GM21737 (cell line): ENCODE data around the gene SCAF1.
"Not testable (repeated sequence)": the region's sequence is repeated elsewhere in the genome, so short reads cannot be mapped to it uniquely, and the experiment has no call there.

Experiments
- ATAC-seq: cut with Tn5 transposase; IDR thresholded peaks from one replicate; pipeline ENCODE4 v1.9.1; 2021; ENCODE audit warnings: mild to moderate bottlenecking, moderate library complexity; ENCODE audit not compliant: unreplicated experiment

The SCAF1 gene

GRCh38 chr19:49615861-49616260 lies 26.1 kb upstream of the SCAF1 start:
- no peak for ATAC-seq

- ATAC-seq, result no peak
Measured at GRCh38 chr19:49616532-49616931, 25.5 kb upstream of the SCAF1 start.

GRCh38 chr19:49616945-49617344 lies 25.1 kb upstream of the SCAF1 start:
- no peak for ATAC-seq

- not testable (repeated sequence) for ATAC-seq
Measured at GRCh38 chr19:49617860-49618259, 24.1 kb upstream of the SCAF1 start.

- no peak for ATAC-seq
Measured at GRCh38 chr19:49624967-49625910, 16.8 kb upstream of the SCAF1 start.

GRCh38 chr19:49626226-49626625 lies 15.8 kb upstream of the SCAF1 start:
- no peak for ATAC-seq

- ATAC-seq, result no peak
Measured at GRCh38 chr19:49629659-49630058, 12.3 kb upstream of the SCAF1 start.

GRCh38 chr19:49631014-49631588 lies 10.9 kb upstream of the SCAF1 start:
- ATAC-seq, result no peak

- no peak for ATAC-seq
Measured at GRCh38 chr19:49631610-49632192, 10.3 kb upstream of the SCAF1 start.

GRCh38 chr19:49632576-49632975 lies 9.4 kb upstream of the SCAF1 start:
- ATAC-seq, result no peak

- ATAC-seq, result not testable (repeated sequence)
Measured at GRCh38 chr19:49633273-49633672, 8.7 kb upstream of the SCAF1 start.

GRCh38 chr19:49635530-49636232 lies 6.3 kb upstream of the SCAF1 start:
- ATAC-seq, result no peak

GRCh38 chr19:49636233-49636932 lies 5.6 kb upstream of the SCAF1 start:
- no peak for ATAC-seq

GRCh38 chr19:49637821-49638738 lies 3.9 kb upstream of the SCAF1 start:
- no peak for ATAC-seq

GRCh38 chr19:49639401-49640112 lies 2.5 kb upstream of the SCAF1 start:
- no peak for ATAC-seq

- peak; percentile 54 for ATAC-seq
Measured at GRCh38 chr19:49640113-49640898, 1.7 kb upstream of the SCAF1 start, which contains the start of gene RRAS. TSS of gene RRAS (minus strand) at chr19:49640143. CDS start at chr19:49640098, 45 bp downstream.

GRCh38 chr19:49642492-49643035 lies 555 bp downstream of the SCAF1 start:
- ATAC-seq, result no peak

- ATAC-seq, result no peak
Measured at GRCh38 chr19:49643466-49643865, 1.5 kb downstream of the SCAF1 start.
